Keratinocyte (primary cell): ENCODE results near the gene PYROXD2.

Source experiments
- CTCF ChIP-seq, 3 experiments: IDR thresholded peaks in 1 of 3; conservative IDR thresholded peaks in 1 of 3; optimal IDR thresholded peaks in 1 of 3; 2 replicates in 2 of 3; 3 replicates in 1 of 3; pipeline versions ENCODE3 to v1.5.1; 2011; ENCODE audit warnings: low read length in 3 of 3, mild to moderate bottlenecking in 3 of 3, moderate library complexity in 2 of 3, control low read depth in 1 of 3, inconsistent platforms in 1 of 3; ENCODE audit not compliant: insufficient read depth in 2 of 3; ENCODE audit errors: extremely low read depth in 1 of 3
- EZH2 ChIP-seq: IDR thresholded peaks from one replicate; pipeline ENCODE4 v1.6.1; 2012; ENCODE audit warnings: inconsistent platforms, mild to moderate bottlenecking, low read length, moderate library complexity

- no peak for TF ChIP-seq EZH2
- no peak for TF ChIP-seq CTCF (optimal IDR thresholded peaks at IDR 0.05 in 1 of 3, IDR thresholded peaks at IDR 0.05 in 1 of 3, conservative IDR thresholded peaks at IDR 0.05 in 1 of 3; ENCODE audit: extremely low read depth in 1 of 3, insufficient read depth in 2 of 3, low read length in 3 of 3)
Observed at GRCh38 chr10:98370831-98371820, 43.9 kb downstream of the PYROXD2 start.
